HG03135 (cell line): Measurements from ENCODE around the gene CRYZL1.

ENCODE experiments used
- ATAC-seq: cut with Tn5 transposase; IDR thresholded peaks from one replicate; pipeline ENCODE4 v1.9.1; 2021; ENCODE audit warnings: mild to moderate bottlenecking, moderate library complexity; ENCODE audit not compliant: unreplicated experiment

The CRYZL1 gene

GRCh38 chr21:33566514-33566913 lies 75.0 kb downstream of the CRYZL1 start:
- no peak for ATAC-seq

GRCh38 chr21:33562389-33562788 lies 79.2 kb downstream of the CRYZL1 start:
- no peak for ATAC-seq

GRCh38 chr21:33561373-33561772 lies 80.2 kb downstream of the CRYZL1 start:
- no peak for ATAC-seq

- no peak for ATAC-seq
These were observed 80.6 kb downstream of the CRYZL1 start for GRCh38 chr21:33560965-33561364.

- no peak for ATAC-seq
These were observed 81.7 kb downstream of the CRYZL1 start for GRCh38 chr21:33559813-33560212.

- no peak for ATAC-seq
These were observed 82.6 kb downstream of the CRYZL1 start for GRCh38 chr21:33558777-33559421.

GRCh38 chr21:33557447-33557846 lies 84.1 kb downstream of the CRYZL1 start:
- ATAC-seq, result no peak

GRCh38 chr21:33554982-33555344 lies 86.6 kb downstream of the CRYZL1 start:
- no peak for ATAC-seq

GRCh38 chr21:33554236-33554981 lies 87.1 kb downstream of the CRYZL1 start:
- ATAC-seq, result no peak

- no peak for ATAC-seq
These were observed 88.4 kb downstream of the CRYZL1 start for GRCh38 chr21:33552999-33553598.

GRCh38 chr21:33552093-33552998 lies 89.2 kb downstream of the CRYZL1 start:
- no peak for ATAC-seq

GRCh38 chr21:33551664-33552063 lies 89.9 kb downstream of the CRYZL1 start:
- ATAC-seq, result no peak

- ATAC-seq, result no peak
These were observed 90.5 kb downstream of the CRYZL1 start for GRCh38 chr21:33550772-33551660.

GRCh38 chr21:33549848-33550771 lies 91.4 kb downstream of the CRYZL1 start:
- no peak for ATAC-seq

GRCh38 chr21:33546086-33546485 lies 95.5 kb downstream of the CRYZL1 start:
- ATAC-seq, result no peak

- no peak for ATAC-seq
These were observed 96.9 kb downstream of the CRYZL1 start for GRCh38 chr21:33544451-33545195.

- no peak for ATAC-seq
These were observed 97.9 kb downstream of the CRYZL1 start for GRCh38 chr21:33543505-33544129.
